Activated T-cell treated with anti-CD3 and anti-CD28 coated beads, Interleukin-2, amount 50 U/mL, for 24 hours (primary cell): ENCODE measurements around the gene TBCD.
"Not testable (repeated sequence)": the region's sequence is repeated elsewhere in the genome, so short reads cannot be mapped to it uniquely, and the experiment has no call there.

Source experiments
- DNase-seq: peaks from one replicate; pipeline ENCODE4 v3.0.0-alpha.2; 2020
- H3K27ac Mint-ChIP-seq: 2 replicates; pipeline ENCODE4 v1.8.0; 2020; ENCODE audit warnings: mild to moderate bottlenecking, mixed read lengths
- H3K27me3 Mint-ChIP-seq: 2 replicates; pipeline ENCODE4 v1.8.0; 2020; ENCODE audit warnings: mixed read lengths
- H3K36me3 Mint-ChIP-seq: 2 replicates; pipeline ENCODE4 v1.8.0; 2020; ENCODE audit warnings: low read depth, mixed read lengths
- H3K4me1 Mint-ChIP-seq: 2 replicates; pipeline ENCODE4 v1.8.0; 2020; ENCODE audit warnings: low read depth, mixed read lengths
- H3K4me3 Mint-ChIP-seq: 2 replicates; pipeline ENCODE4 v1.8.0; 2020; ENCODE audit warnings: mild to moderate bottlenecking, moderate library complexity, mixed read lengths
- H3K9me3 Mint-ChIP-seq: 2 replicates; pipeline ENCODE4 v1.8.0; 2020; ENCODE audit warnings: mixed read lengths

The TBCD gene

GRCh38 chr17:82963104-82963950 is 211.5 kb downstream of the TBCD start:
- Mint-ChIP-seq H3K36me3 (peaks cover 18% of the 10 kb centered on the region), H3K9me3 (no peaks in the 10 kb centered on the region), H3K27ac (peak overlapping the region; percentile 22), H3K4me3 (no peak overlapping the region), H3K27me3 (no peaks in the 10 kb centered on the region), H3K4me1 (peaks cover 6% of the 10 kb centered on the region)
- peak; percentile 36 for DNase-seq

GRCh38 chr17:82964451-82964850 is 212.6 kb downstream of the TBCD start:
- peaks cover 12% of the 10 kb centered on the region for H3K36me3 Mint-ChIP-seq
- H3K27me3 Mint-ChIP-seq, H3K9me3 Mint-ChIP-seq, H3K4me1 Mint-ChIP-seq, H3K4me3 Mint-ChIP-seq, H3K27ac Mint-ChIP-seq: not testable (repeated sequence)
- DNase-seq: peak; percentile 19

GRCh38 chr17:82964851-82965341 is 213.0 kb downstream of the TBCD start:
- Mint-ChIP-seq H3K4me3 (no peak overlapping the region), H3K4me1 (peaks cover 6% of the 10 kb centered on the region), H3K27ac (no peak overlapping the region), H3K36me3 (peaks cover 8% of the 10 kb centered on the region), H3K9me3 (no peaks in the 10 kb centered on the region), H3K27me3 (no peaks in the 10 kb centered on the region)
- DNase-seq: peak; percentile 21

GRCh38 chr17:82965371-82965770 is 213.5 kb downstream of the TBCD start:
- no peak overlapping the region for H3K4me3 Mint-ChIP-seq
- H3K27ac Mint-ChIP-seq: no peak overlapping the region
- H3K27me3 Mint-ChIP-seq: no peaks in the 10 kb centered on the region
- peaks cover 6% of the 10 kb centered on the region for H3K4me1 Mint-ChIP-seq
- DNase-seq: peak; percentile 21
- no peaks in the 10 kb centered on the region for H3K9me3 Mint-ChIP-seq
- H3K36me3 Mint-ChIP-seq: peaks cover 7% of the 10 kb centered on the region

GRCh38 chr17:82966415-82966814 is 214.6 kb downstream of the TBCD start:
- no peak overlapping the region for H3K4me3 Mint-ChIP-seq
- no peak for DNase-seq
- peaks cover 6% of the 10 kb centered on the region for H3K4me1 Mint-ChIP-seq
- H3K27me3 Mint-ChIP-seq: no peaks in the 10 kb centered on the region
- H3K27ac Mint-ChIP-seq: no peak overlapping the region
- peaks cover 10% of the 10 kb centered on the region for H3K36me3 Mint-ChIP-seq
- no peaks in the 10 kb centered on the region for H3K9me3 Mint-ChIP-seq

- Mint-ChIP-seq H3K9me3 (no peaks in the 10 kb centered on the region), H3K36me3 (peaks cover 10% of the 10 kb centered on the region), H3K4me3 (no peak overlapping the region), H3K27me3 (no peaks in the 10 kb centered on the region), H3K27ac (no peak overlapping the region), H3K4me1 (peaks cover 6% of the 10 kb centered on the region)
- DNase-seq: no peak
Measured at GRCh38 chr17:82967268-82968032, 215.6 kb downstream of the TBCD start.

- H3K9me3 Mint-ChIP-seq, H3K4me3 Mint-ChIP-seq, H3K27me3 Mint-ChIP-seq, H3K27ac Mint-ChIP-seq, H3K4me1 Mint-ChIP-seq, DNase-seq, H3K36me3 Mint-ChIP-seq: not testable (repeated sequence)
Measured at GRCh38 chr17:82968033-82968841, 216.4 kb downstream of the TBCD start.

GRCh38 chr17:82970067-82970466 is 218.2 kb downstream of the TBCD start:
- H3K36me3 Mint-ChIP-seq: peaks cover 10% of the 10 kb centered on the region

GRCh38 chr17:82970818-82971590 is 219.1 kb downstream of the TBCD start:
- Mint-ChIP-seq H3K27me3 (no peaks in the 10 kb centered on the region), H3K27ac (no peak overlapping the region)
- no peak for DNase-seq

More at GRCh38 chr17:82970067-82970466, 218.2 kb downstream of the TBCD start:
- DNase-seq: no peak
- Mint-ChIP-seq H3K9me3 (no peaks in the 10 kb centered on the region), H3K4me1 (no peaks in the 10 kb centered on the region), H3K4me3 (no peak overlapping the region), H3K27ac (no peak overlapping the region), H3K27me3 (no peaks in the 10 kb centered on the region)

GRCh38 chr17:82972836-82973372 is 221.0 kb downstream of the TBCD start:
- H3K9me3 Mint-ChIP-seq: no peaks in the 10 kb centered on the region
- peaks cover 3% of the 10 kb centered on the region for H3K36me3 Mint-ChIP-seq
- no peak for DNase-seq
- H3K27me3 Mint-ChIP-seq: no peaks in the 10 kb centered on the region
- no peak overlapping the region for H3K27ac Mint-ChIP-seq
- peaks cover under 1% of the 10 kb centered on the region for H3K4me1 Mint-ChIP-seq
- no peak overlapping the region for H3K4me3 Mint-ChIP-seq

More at GRCh38 chr17:82970818-82971590, 219.1 kb downstream of the TBCD start:
- no peaks in the 10 kb centered on the region for H3K9me3 Mint-ChIP-seq
- H3K4me3 Mint-ChIP-seq: no peak overlapping the region
- peaks cover 8% of the 10 kb centered on the region for H3K36me3 Mint-ChIP-seq
- H3K4me1 Mint-ChIP-seq: no peaks in the 10 kb centered on the region

- peaks cover 3% of the 10 kb centered on the region for H3K36me3 Mint-ChIP-seq
- DNase-seq: no peak
- no peaks in the 10 kb centered on the region for H3K27me3 Mint-ChIP-seq
- H3K4me1 Mint-ChIP-seq: peaks cover 7% of the 10 kb centered on the region
- H3K9me3 Mint-ChIP-seq: no peaks in the 10 kb centered on the region
- H3K4me3 Mint-ChIP-seq: no peak overlapping the region
- no peak overlapping the region for H3K27ac Mint-ChIP-seq
Measured at GRCh38 chr17:82973456-82974135, 221.7 kb downstream of the TBCD start.

- Mint-ChIP-seq H3K4me3 (no peak overlapping the region), H3K4me1 (peaks cover 15% of the 10 kb centered on the region), H3K27me3 (no peaks in the 10 kb centered on the region), H3K36me3 (peaks cover 3% of the 10 kb centered on the region), H3K9me3 (no peaks in the 10 kb centered on the region), H3K27ac (no peak overlapping the region)
- DNase-seq: no peak
Measured at GRCh38 chr17:82974136-82974952, 222.5 kb downstream of the TBCD start.
